PFSK-1 (cell line): ENCODE results near the gene FIG4.

ENCODE experiments used
- FOXP2 ChIP-seq: optimal IDR thresholded peaks from 2 replicates; pipeline ENCODE3; 2011; ENCODE audit warnings: borderline replicate concordance, control low read depth, inconsistent platforms; ENCODE audit not compliant: insufficient read depth; ENCODE audit errors: extremely low read length, extremely low read depth
- POLR2AphosphoS5 ChIP-seq: IDR thresholded peaks from 2 replicates; pipeline ENCODE4 v1.6.1; 2012; ENCODE audit warnings: low read depth, mild to moderate bottlenecking, control low read depth, low read length, moderate library complexity
- SIN3A ChIP-seq: IDR thresholded peaks from 2 replicates; pipeline ENCODE4 v1.6.1; 2012; ENCODE audit warnings: mild to moderate bottlenecking, low read length, moderate library complexity, borderline replicate concordance; ENCODE audit not compliant: insufficient read depth
- TAF1 ChIP-seq: IDR thresholded peaks from 2 replicates; pipeline ENCODE4 v1.6.1; 2012; ENCODE audit warnings: low read length, control low read depth, borderline replicate concordance; ENCODE audit not compliant: insufficient read depth

- TF ChIP-seq POLR2AphosphoS5 (no peak), TAF1 (no peak), FOXP2 (no peak), SIN3A (no peak)
These were observed 28.9 kb upstream of the FIG4 start for GRCh38 chr6:109662192-109662591.
